ENCODE results near the gene PIGZ. TPM values are rescaled to one million over a fixed set of nuclear protein-coding genes. Genes with fewer than 3 reads are reported as not detected.

PIGZ gene
- total RNA-seq, 2 experiments from 2014 or later, result 1.6 to 2.6 TPM

DNA sequence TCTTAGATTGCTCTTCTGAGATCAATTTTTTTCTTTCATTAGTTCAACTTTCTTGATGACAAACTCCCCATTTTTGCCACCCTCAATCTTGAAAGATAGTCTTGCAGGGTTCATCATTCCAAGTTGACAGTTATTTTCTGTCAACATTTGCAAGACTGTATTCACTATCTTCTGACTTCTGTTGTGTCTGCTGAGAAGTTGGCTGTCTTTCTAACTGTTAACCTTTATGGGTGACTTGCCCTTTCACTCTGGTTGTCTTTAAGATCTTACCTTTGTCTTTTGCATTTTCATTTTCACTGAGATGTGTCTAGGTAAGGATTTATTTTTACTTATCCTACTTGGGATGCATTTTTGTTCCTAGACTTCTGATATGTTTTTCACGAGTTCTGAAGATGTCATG lies 14.6 kb upstream of the PIGZ start:
- peaks cover 40% of the 10 kb centered on the region for H3K27me3 Mint-ChIP-seq
- DNase-seq (no peak), ATAC-seq (no peak)
- no peak overlapping the region for H3K27ac Mint-ChIP-seq
- CTCF ChIA-PET, result interaction anchor here (1.7 kb wide), 1 partner anchor 14 kb away, joined by 4 read pairs; no protein-coding TSS in a partner anchor
- H3K36me3 Mint-ChIP-seq, result peaks cover 10% of the 10 kb centered on the region
- H3K4me3 Mint-ChIP-seq, result no peak overlapping the region
- peaks cover 8% of the 10 kb centered on the region for H3K4me1 Mint-ChIP-seq
- peaks cover 8% of the 10 kb centered on the region for H3K9me3 Mint-ChIP-seq (ENCODE audit: low read depth)

DNA sequence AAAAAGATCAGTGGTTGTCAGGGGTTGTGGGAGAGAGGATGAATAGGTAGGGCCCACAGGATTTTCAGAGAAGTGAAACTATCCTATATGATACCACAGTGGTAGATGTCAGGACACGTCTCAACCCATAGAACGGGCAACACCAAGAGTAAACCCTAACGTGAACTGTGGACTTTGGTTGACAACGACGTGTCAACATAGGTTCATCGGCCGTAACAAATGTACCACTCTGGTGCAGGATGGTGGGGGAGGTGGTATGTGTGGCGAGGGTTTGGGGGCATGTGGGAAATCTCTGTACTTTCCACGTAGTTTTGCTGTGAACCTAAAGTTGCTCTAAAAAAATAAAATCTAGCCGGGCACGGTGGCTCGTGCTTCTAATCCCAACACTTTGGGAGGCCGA lies 13.0 kb upstream of the PIGZ start:
- Mint-ChIP-seq H3K4me1 (peaks cover 9% of the 10 kb centered on the region), H3K4me3 (no peak overlapping the region), H3K36me3 (peaks cover 10% of the 10 kb centered on the region), H3K27me3 (peaks cover 37% of the 10 kb centered on the region), H3K9me3 (ENCODE audit: low read depth) (peaks cover 8% of the 10 kb centered on the region), H3K27ac (no peak overlapping the region)
- DNase-seq, result no peak
- CTCF ChIA-PET, result interaction anchor here (1.5 kb wide), 1 partner anchor 12 kb away, joined by 3 read pairs; no protein-coding TSS in a partner anchor
- no peak for ATAC-seq

DNA sequence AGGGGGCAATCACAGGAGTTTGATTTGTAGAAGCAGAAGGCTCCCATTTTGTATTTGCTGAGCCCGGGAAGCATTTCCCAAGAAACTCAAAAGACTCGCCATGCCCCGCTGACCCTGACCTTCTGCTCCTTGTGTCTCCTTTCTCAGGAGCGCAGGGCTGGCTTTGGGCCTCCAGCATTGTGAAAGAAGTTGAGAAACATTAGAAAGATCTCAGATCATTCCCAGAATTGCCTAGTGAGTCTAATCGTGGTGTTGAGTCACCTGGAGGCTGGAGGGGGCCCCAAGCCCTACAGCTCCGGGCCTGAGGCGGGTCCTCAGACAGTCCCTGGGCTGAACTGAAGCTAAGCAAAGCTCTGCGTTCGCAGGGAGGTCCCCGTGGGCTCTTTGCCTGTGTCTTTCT lies 10.9 kb upstream of the PIGZ start:
- Mint-ChIP-seq H3K36me3 (peaks cover 10% of the 10 kb centered on the region), H3K9me3 (ENCODE audit: low read depth) (peaks cover 8% of the 10 kb centered on the region), H3K4me1 (peaks cover 9% of the 10 kb centered on the region), H3K4me3 (no peak overlapping the region), H3K27ac (no peak overlapping the region), H3K27me3 (peaks cover 30% of the 10 kb centered on the region)
- ATAC-seq (no peak), DNase-seq (no peak)
- CTCF ChIA-PET, result interaction anchor here (1.4 to 1.5 kb wide), 2 partner anchors 9 to 50 kb away, joined by 5 to 8 read pairs; partner anchors contain the start of gene MELTF

DNA sequence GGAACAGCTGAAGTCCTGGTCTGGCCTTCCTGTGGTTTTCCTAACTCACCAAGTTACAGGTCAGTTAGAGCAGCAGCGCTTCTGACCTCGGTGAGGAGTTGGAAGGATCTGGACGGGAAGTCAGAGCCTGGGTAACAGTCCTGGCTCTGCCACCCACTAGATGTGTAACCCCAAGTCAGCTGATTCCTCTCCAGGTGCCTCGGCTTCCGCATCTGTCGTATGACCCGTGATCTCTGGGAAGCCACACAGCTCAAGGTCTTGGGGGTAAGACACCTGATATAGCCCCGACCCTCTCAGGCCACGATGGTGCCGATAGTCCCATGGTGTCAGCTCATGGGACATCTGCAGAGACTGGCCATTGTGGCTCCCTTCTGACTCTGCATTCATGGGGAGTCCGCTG lies 8.3 kb upstream of the PIGZ start:
- CTCF ChIA-PET, result interaction anchor here (1.1 to 1.3 kb wide), 3 partner anchors 53 to 140 kb away, joined by 3 to 5 read pairs (median 4); partner anchors contain the start of gene MELTF
- Mint-ChIP-seq H3K4me3 (no peak overlapping the region), H3K9me3 (ENCODE audit: low read depth) (no peaks in the 10 kb centered on the region), H3K4me1 (peaks cover 9% of the 10 kb centered on the region), H3K27ac (no peak overlapping the region), H3K36me3 (peaks cover 4% of the 10 kb centered on the region), H3K27me3 (peaks cover 19% of the 10 kb centered on the region)
- DNase-seq, result peak; percentile 34
- no peak for ATAC-seq

DNA sequence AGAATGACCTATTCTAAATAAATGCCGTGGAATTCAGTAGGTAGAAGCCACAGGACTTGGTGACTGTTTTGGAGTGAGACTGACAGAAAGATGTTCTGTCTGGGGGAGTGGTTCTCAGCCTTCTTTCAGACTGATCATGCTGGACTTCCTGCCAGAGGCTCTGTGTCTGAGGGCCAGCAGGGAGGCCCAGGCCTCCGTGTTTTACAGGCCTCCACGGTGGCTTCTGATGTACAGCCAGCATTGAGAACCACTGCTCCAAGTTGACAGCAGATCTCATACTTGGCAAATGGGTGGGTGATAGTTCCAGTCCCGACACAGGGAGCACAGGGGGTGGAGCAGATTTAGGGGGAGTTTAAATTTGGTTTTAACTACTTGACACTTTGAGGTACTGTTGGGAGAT lies 6.7 kb upstream of the PIGZ start:
- H3K4me1 Mint-ChIP-seq, result peaks cover 11% of the 10 kb centered on the region
- DNase-seq, result peak; percentile 23
- H3K36me3 Mint-ChIP-seq, result no peaks in the 10 kb centered on the region
- ATAC-seq, result no peak
- CTCF ChIA-PET, result no interaction called here
- peaks cover 20% of the 10 kb centered on the region for H3K27me3 Mint-ChIP-seq
- no peaks in the 10 kb centered on the region for H3K9me3 Mint-ChIP-seq (ENCODE audit: low read depth)
- no peak overlapping the region for H3K27ac Mint-ChIP-seq
- no peak overlapping the region for H3K4me3 Mint-ChIP-seq

DNA sequence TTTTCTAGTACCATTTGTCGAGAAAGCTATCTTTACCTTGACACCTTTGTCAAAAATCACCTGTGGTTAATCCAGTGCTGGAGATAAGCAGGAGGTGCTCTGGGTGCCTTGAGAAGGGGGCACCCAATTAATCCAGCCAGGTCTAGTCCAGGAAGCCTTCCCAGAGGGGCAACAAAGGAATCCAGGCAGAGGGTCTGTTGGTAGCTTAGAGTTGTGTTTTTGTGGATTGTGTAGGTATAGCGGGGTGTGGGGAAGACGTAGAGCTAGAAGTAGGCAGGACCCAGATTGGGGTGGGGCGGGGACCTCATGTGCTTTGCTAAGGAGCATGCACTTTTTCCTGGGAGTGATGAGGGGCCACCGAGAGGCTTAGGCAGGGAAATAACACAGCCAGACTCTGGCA lies 6.0 kb upstream of the PIGZ start:
- H3K36me3 Mint-ChIP-seq, result no peaks in the 10 kb centered on the region
- DNase-seq (peak; percentile 19), ATAC-seq (no peak)
- H3K27me3 Mint-ChIP-seq, result peaks cover 23% of the 10 kb centered on the region
- CTCF ChIA-PET, result no interaction called here
- H3K4me1 Mint-ChIP-seq, result peaks cover 15% of the 10 kb centered on the region
- H3K9me3 Mint-ChIP-seq (ENCODE audit: low read depth), result no peaks in the 10 kb centered on the region
- H3K4me3 Mint-ChIP-seq, result no peak overlapping the region
- no peak overlapping the region for H3K27ac Mint-ChIP-seq

DNA sequence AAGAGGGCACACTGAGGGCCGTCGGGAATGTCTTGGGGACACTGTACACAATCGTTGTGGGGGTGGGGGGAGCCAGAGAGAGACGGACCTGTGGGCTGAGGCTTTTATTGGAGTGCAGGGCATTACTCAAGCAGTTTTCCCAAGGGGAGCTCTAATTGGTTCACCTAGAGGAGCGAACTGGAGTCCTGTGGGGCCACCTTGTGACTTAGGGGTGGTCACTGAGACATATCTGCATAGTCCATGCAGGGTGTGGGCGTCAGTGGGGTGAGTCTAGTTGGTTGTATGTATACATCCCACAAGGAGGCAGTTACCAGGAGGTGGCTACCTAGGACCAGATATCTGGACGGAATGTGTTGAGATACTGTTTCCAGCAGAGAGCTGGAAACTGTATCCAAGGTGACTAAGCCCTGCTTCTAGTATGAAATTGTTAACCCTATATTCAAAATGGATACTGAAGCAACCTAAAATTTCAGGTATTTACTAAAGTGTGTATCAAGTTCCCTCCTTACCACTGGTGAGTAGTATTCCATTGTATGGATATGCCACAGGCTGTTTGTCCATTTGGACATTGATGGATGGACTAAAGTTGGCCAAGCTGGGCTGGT lies 2.6 kb upstream of the PIGZ start:
- CTCF ChIA-PET, result interaction anchor here (0.8 to 4.8 kb wide), 8 partner anchors 8 to 442 kb away, joined by 3 to 53 read pairs (median 5); partner anchors contain the start of gene NCBP2
- peaks cover 17% of the 10 kb centered on the region for H3K4me1 Mint-ChIP-seq
- H3K36me3 Mint-ChIP-seq, result peaks cover 6% of the 10 kb centered on the region
- no peak overlapping the region for H3K27ac Mint-ChIP-seq
- DNase-seq (peak; percentile 37), ATAC-seq (no peak)
- H3K4me3 Mint-ChIP-seq, result no peak overlapping the region
- no peaks in the 10 kb centered on the region for H3K9me3 Mint-ChIP-seq (ENCODE audit: low read depth)
- H3K27me3 Mint-ChIP-seq, result peaks cover 22% of the 10 kb centered on the region

DNA sequence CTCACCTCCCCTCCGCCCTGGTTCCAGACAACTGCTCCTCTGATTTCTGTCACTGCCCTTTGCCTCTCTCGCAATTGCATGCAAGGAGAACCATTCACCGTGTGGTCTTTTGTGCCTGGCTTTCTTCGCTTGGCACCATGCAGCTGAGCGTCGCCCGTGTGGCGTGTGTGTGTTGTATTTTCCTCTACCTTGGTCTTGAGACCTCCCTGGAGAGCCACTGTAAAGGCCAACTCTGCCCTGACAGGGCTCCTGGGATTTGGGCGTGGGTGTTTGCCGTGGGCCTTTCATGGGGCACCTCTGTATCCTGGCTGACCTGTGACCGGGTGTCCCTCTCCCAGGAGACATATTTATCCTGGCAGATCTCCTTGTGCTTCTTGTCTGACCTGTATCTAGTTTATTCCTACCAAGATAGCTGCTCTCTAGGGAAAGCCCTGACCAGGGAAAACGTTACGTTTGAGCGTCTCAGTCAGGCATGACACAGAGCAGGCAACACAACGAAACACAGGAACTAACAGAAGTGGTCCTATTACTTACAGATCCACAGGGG lies 2.0 kb upstream of the PIGZ start:
- ATAC-seq, result no peak
- Mint-ChIP-seq H3K9me3 (ENCODE audit: low read depth) (no peaks in the 10 kb centered on the region), H3K4me3 (peak overlapping the region; percentile 52), H3K27me3 (peaks cover 22% of the 10 kb centered on the region), H3K27ac (peak overlapping the region; percentile 42), H3K36me3 (peaks cover 10% of the 10 kb centered on the region), H3K4me1 (peaks cover 17% of the 10 kb centered on the region)
- peak; percentile 39 for DNase-seq
- CTCF ChIA-PET, result interaction anchor here (1.0 to 4.8 kb wide), 13 partner anchors 8 to 448 kb away, joined by 3 to 53 read pairs (median 4); partner anchors contain the start of gene NCBP2

DNA sequence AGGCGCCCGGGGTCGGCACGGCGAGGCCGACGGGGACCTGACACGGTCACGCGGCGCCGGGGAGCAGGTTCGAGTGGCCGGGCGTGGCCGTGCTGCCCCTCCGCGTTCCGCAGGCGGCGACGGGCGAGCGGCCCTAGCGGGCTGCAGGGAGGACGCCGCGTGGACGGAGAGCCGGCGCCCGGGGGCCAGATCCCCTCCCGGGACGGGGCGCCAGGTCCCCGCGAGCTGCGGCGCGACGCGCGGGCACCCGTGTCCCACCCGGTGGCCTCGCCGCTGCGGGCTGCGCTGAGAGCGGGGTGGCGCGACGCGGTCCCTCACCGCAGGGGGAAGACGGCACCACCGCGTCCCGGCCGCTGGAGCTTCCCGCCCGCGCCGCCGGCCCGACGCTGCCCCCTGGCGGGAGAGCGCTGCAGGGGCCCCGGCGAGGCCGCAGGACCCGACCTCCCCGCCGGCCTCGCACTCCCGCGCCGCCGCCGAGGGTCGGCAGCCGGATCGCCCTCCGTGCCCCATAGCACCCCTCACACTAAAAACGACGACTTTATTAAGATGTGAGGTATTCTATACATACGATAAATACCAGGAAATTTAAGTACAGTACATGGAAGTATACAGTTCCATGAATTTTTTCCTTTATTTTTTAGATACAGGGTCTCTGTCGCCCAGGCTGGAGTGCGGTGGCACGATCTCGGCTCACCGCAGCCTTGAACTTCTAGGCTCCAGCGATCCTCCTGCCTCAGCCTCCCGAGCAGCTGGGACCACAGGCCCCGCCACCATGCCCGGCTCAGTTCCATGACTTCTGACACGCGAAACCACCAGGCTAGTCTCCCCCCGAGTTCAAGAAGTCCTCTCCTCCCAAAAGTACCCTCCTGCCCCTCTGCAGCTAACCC lies 1.3 kb upstream of the PIGZ start:
- ATAC-seq, result peak; percentile 74
- peak overlapping the region; percentile 42 for H3K27ac Mint-ChIP-seq
- peaks cover 22% of the 10 kb centered on the region for H3K27me3 Mint-ChIP-seq
- peak; percentile 70 for DNase-seq
- H3K4me1 Mint-ChIP-seq, result peaks cover 17% of the 10 kb centered on the region
- peaks cover 10% of the 10 kb centered on the region for H3K36me3 Mint-ChIP-seq
- no peaks in the 10 kb centered on the region for H3K9me3 Mint-ChIP-seq (ENCODE audit: low read depth)
- CTCF ChIA-PET, result interaction anchor here (0.6 to 4.8 kb wide), 29 partner anchors 9 to 448 kb away, joined by 3 to 53 read pairs (median 4); partner anchors contain the start of genes CEP19, NCBP2, PAK2 and PIGX
- peak overlapping the region; percentile 52 for H3K4me3 Mint-ChIP-seq

DNA sequence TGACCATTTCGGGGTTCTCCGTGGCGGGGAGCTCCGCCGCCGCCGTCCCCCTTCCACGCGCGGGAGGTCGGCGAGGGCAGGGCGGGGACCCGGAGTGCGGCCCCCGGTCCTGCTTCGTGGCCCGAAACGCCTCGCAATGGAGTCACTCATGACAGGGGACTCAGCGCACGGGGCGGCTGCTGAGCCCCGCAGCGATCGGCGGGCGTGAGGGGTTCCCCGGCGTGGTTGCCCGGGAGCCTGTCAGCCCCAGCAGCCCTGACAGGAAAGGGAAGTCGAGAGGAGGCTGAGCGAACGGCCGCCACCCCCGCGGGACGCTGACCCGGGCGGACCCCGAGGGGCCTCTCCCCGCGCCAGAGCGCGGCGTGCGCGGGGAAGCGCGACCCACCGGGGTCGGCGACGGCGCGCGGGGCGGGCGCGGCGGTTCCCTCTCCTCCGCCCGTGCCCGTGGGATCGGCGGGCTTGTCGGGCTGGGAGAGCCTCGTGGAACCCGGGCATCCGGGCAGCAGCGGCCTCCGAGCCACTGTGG lies 564 bp upstream of the PIGZ start:
- peak; percentile 51 for ATAC-seq
- CTCF ChIA-PET, result interaction anchor here (0.6 to 4.8 kb wide), 28 partner anchors 10 to 447 kb away, joined by 3 to 53 read pairs (median 4); partner anchors contain the start of genes CEP19, NCBP2, PAK2 and PIGX
- peaks cover 17% of the 10 kb centered on the region for H3K4me1 Mint-ChIP-seq
- no peaks in the 10 kb centered on the region for H3K9me3 Mint-ChIP-seq (ENCODE audit: low read depth)
- peaks cover 10% of the 10 kb centered on the region for H3K36me3 Mint-ChIP-seq
- DNase-seq, result peak; percentile 67
- H3K4me3 Mint-ChIP-seq, result peak overlapping the region; percentile 70
- peaks cover 22% of the 10 kb centered on the region for H3K27me3 Mint-ChIP-seq
- peak overlapping the region; percentile 75 for H3K27ac Mint-ChIP-seq

DNA sequence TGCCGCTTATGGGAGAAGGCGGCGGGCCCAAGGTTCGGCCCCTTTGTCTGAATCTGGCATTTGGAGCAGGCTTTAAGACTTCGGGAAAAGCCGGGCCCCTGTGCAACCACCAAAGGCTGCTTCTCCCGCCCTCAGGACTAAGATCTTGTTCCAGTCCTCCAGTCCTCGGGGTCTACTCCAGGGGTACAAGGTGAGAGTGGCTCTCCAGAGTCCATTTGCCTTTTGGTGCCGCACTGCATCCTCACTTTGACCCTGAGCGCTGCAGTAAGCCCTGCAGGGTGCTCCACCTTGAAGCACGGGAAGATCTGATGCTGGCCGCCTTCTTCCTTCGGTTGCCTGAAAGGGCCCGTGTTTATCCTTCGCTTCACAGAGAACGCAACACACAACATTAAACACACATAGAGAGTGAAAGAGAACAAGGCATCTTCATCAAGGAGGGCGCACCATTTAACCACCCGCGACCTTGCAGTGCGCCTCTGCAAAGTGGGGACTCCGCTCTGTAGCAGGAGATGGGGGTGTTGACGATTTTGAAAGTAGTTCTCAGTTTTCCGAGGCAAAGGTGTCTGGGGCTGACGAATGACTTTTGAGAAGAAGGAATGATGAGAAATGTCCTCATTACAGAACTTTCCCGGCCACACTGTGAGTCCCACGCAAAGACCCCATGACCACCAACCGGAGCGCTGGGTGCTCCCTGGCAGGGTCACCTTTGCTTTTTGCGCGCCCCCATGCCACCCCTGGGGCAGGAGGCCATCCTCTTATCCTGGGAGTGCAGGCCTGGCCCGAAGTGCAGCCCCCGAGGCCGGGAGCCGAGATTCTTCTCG lies 1.0 kb downstream of the PIGZ start:
- DNase-seq (no peak), ATAC-seq (no peak)
- CTCF ChIA-PET, result interaction anchor here (0.9 to 4.8 kb wide), 2 partner anchors 8 to 131 kb away, joined by 3 to 53 read pairs; no protein-coding TSS in a partner anchor
- H3K4me1 Mint-ChIP-seq, result peaks cover 17% of the 10 kb centered on the region
- no peak overlapping the region for H3K27ac Mint-ChIP-seq
- peaks cover 22% of the 10 kb centered on the region for H3K27me3 Mint-ChIP-seq
- no peaks in the 10 kb centered on the region for H3K9me3 Mint-ChIP-seq (ENCODE audit: low read depth)
- peaks cover 10% of the 10 kb centered on the region for H3K36me3 Mint-ChIP-seq
- peak overlapping the region; percentile 67 for H3K4me3 Mint-ChIP-seq
